NOMO-1 treated with dmso at 0.1 percent for 144 hours (cell line): ENCODE measurements around the gene NKAIN4.

Experiments
- DNase-seq: peaks from one replicate; lab custom pipeline; 2025; ENCODE audit not compliant: unreplicated experiment; lab: John Stamatoyannopoulos, UW

Gene NKAIN4

GRCh38 chr20:63288581-63289251, 34.5 kb upstream of the NKAIN4 start:
- no peak for DNase-seq

- DNase-seq, result no peak
Observed at GRCh38 chr20:63287697-63288580, 33.7 kb upstream of the NKAIN4 start.

GRCh38 chr20:63286781-63287696, 32.8 kb upstream of the NKAIN4 start:
- DNase-seq, result no peak

GRCh38 chr20:63285636-63286615, 31.7 kb upstream of the NKAIN4 start:
- DNase-seq, result no peak

- DNase-seq, result no peak
Observed at GRCh38 chr20:63284981-63285524, 30.8 kb upstream of the NKAIN4 start.

- DNase-seq, result no peak
Observed at GRCh38 chr20:63284544-63284949, 30.3 kb upstream of the NKAIN4 start.

- no peak for DNase-seq
Observed at GRCh38 chr20:63284083-63284440, 29.8 kb upstream of the NKAIN4 start.

GRCh38 chr20:63283397-63284082, 29.3 kb upstream of the NKAIN4 start:
- no peak for DNase-seq

GRCh38 chr20:63282946-63283345, 28.7 kb upstream of the NKAIN4 start:
- no peak for DNase-seq

GRCh38 chr20:63281742-63282665, 27.7 kb upstream of the NKAIN4 start:
- no peak for DNase-seq

GRCh38 chr20:63280929-63281545, 26.8 kb upstream of the NKAIN4 start:
- DNase-seq, result no peak

GRCh38 chr20:63280371-63280770, 26.1 kb upstream of the NKAIN4 start:
- no peak for DNase-seq

GRCh38 chr20:63279931-63280330, 25.7 kb upstream of the NKAIN4 start:
- DNase-seq, result no peak

- DNase-seq, result no peak
Observed at GRCh38 chr20:63278661-63279060, 24.4 kb upstream of the NKAIN4 start.

- DNase-seq, result no peak
Observed at GRCh38 chr20:63277466-63278272, 23.4 kb upstream of the NKAIN4 start.

GRCh38 chr20:63276956-63277355, 22.7 kb upstream of the NKAIN4 start:
- DNase-seq, result no peak

GRCh38 chr20:63275825-63276224, 21.6 kb upstream of the NKAIN4 start:
- no peak for DNase-seq
